GM18907 (cell line): ENCODE measurements around the gene FTO.
A peak's percentile ranks its signal among the peaks of the same experiment; 100 is the strongest.

Source experiments
- ATAC-seq: cut with Tn5 transposase; IDR thresholded peaks from one replicate; pipeline ENCODE4 v1.9.1; 2021; ENCODE audit warnings: mild to moderate bottlenecking, moderate library complexity; ENCODE audit not compliant: unreplicated experiment

The FTO gene

GRCh38 chr16:54068212-54068611 is 364.3 kb downstream of the FTO start:
- ATAC-seq, result no peak

GRCh38 chr16:54069601-54070239 is 365.8 kb downstream of the FTO start:
- ATAC-seq, result no peak

- ATAC-seq, result peak; percentile 68
Observed at GRCh38 chr16:54070789-54071343, 366.9 kb downstream of the FTO start.

- ATAC-seq, result no peak
Observed at GRCh38 chr16:54071514-54071913, 367.6 kb downstream of the FTO start.

- ATAC-seq, result no peak
Observed at GRCh38 chr16:54072237-54072636, 368.3 kb downstream of the FTO start.

GRCh38 chr16:54073356-54073755 is 369.4 kb downstream of the FTO start:
- no peak for ATAC-seq

GRCh38 chr16:54075446-54075845 is 371.5 kb downstream of the FTO start:
- no peak for ATAC-seq

GRCh38 chr16:54076006-54076504 is 372.1 kb downstream of the FTO start:
- no peak for ATAC-seq

- no peak for ATAC-seq
Observed at GRCh38 chr16:54077050-54077821, 373.3 kb downstream of the FTO start.

GRCh38 chr16:54080524-54081008 is 376.6 kb downstream of the FTO start:
- no peak for ATAC-seq

- no peak for ATAC-seq
Observed at GRCh38 chr16:54086791-54087190, 382.8 kb downstream of the FTO start.

GRCh38 chr16:54090602-54091001 is 386.6 kb downstream of the FTO start:
- ATAC-seq, result no peak

- no peak for ATAC-seq
Observed at GRCh38 chr16:54093281-54093680, 389.3 kb downstream of the FTO start.

GRCh38 chr16:54094641-54095040 is 390.7 kb downstream of the FTO start:
- ATAC-seq, result no peak

GRCh38 chr16:54096607-54097006 is 392.7 kb downstream of the FTO start:
- no peak for ATAC-seq

- no peak for ATAC-seq
Observed at GRCh38 chr16:54097774-54098173, 393.8 kb downstream of the FTO start.

GRCh38 chr16:54098247-54098646 is 394.3 kb downstream of the FTO start:
- no peak for ATAC-seq

GRCh38 chr16:54099627-54100026 is 395.7 kb downstream of the FTO start:
- ATAC-seq, result no peak

- ATAC-seq, result no peak
Observed at GRCh38 chr16:54102888-54103866, 399.2 kb downstream of the FTO start.

- no peak for ATAC-seq
Observed at GRCh38 chr16:54106057-54106456, 402.1 kb downstream of the FTO start.
